ENCODE measurements around the gene PTPN6.
A peak's percentile ranks its signal among the peaks of the same experiment; 100 is the strongest.

Gene PTPN6

GRCh38 chr12:6945613-6946012 is 5.5 kb upstream of the PTPN6 start:
- H2BK5ac ChIP-seq (ENCODE audit: low read depth, low read length, poor library complexity, severe bottlenecking), result no peak overlapping the region
- 92% methylated on average over 11 of the region's 11 CpGs for WGBS

GRCh38 chr12:6946033-6946919 is 4.9 kb upstream of the PTPN6 start:
- peak overlapping the region; percentile 21 to 32 for H3K4ac ChIP-seq (ENCODE audit: low read depth in 1 of 2, low read length in 2 of 2)
- no peak overlapping the region for H3K9ac ChIP-seq (ENCODE audit: low read length)
- H3K14ac ChIP-seq (ENCODE audit: low read length in 2 of 2), result peak overlapping the region in 1 of 2 experiments; percentile 58
- H3K23ac ChIP-seq (ENCODE audit: low read length in 2 of 2), result peak overlapping the region in 1 of 2 experiments; percentile 5
- no peak for DNase-seq
- peak overlapping the region; percentile 14 for H2AK5ac ChIP-seq (ENCODE audit: low read length, severe bottlenecking)
- H3K4me2 ChIP-seq (ENCODE audit: low read length, poor library complexity, severe bottlenecking), result peak overlapping the region; percentile 78
- H3K79me1 ChIP-seq (replicated peaks; ENCODE audit: low read length, poor library complexity, severe bottlenecking), result peaks cover 7% of the 10 kb centered on the region
- H4K91ac ChIP-seq (ENCODE audit: low read length), result peak overlapping the region; percentile 43
- H2BK15ac ChIP-seq (ENCODE audit: low read depth, poor library complexity, severe bottlenecking), result peak overlapping the region; percentile 50
- H3K27ac ChIP-seq (ENCODE audit: low read length, poor library complexity, severe bottlenecking), result peak overlapping the region; percentile 55
- no peak overlapping the region for H2BK12ac ChIP-seq (ENCODE audit: low read length in 2 of 2)
- H3K27me3 ChIP-seq (ENCODE audit: control insufficient read depth in 1 of 2, insufficient read depth in 1 of 2, low read length in 2 of 2), result no peaks in the 10 kb centered on the region
- peak overlapping the region in 1 of 2 experiments; percentile 56 for H3K4me3 ChIP-seq (ENCODE audit: insufficient read depth in 1 of 2, low read depth in 1 of 2, low read length in 2 of 2)
- H3K4me1 ChIP-seq (ENCODE audit: control insufficient read depth, insufficient read depth, low read depth, low read length), result peaks cover 32% of the 10 kb centered on the region
- peaks cover 16 to 20% of the 10 kb centered on the region in 2 experiments for H3K36me3 ChIP-seq (ENCODE audit: control insufficient read depth in 1 of 2, insufficient read depth in 2 of 2, low read depth in 1 of 2, low read length in 2 of 2)
- peak overlapping the region; percentile 85 for H2AFZ ChIP-seq (ENCODE audit: low read depth, low read length)
- no peaks in the 10 kb centered on the region for H3K9me3 ChIP-seq (ENCODE audit: control insufficient read depth, low read length)
- H2BK120ac ChIP-seq (ENCODE audit: low read depth, low read length), result peak overlapping the region; percentile 3
- no peak overlapping the region for H2BK5ac ChIP-seq (ENCODE audit: low read depth, low read length, poor library complexity, severe bottlenecking)
- peak overlapping the region in 1 of 2 experiments; percentile 49 for H3K18ac ChIP-seq (ENCODE audit: low read depth in 1 of 2, low read length in 2 of 2)
- WGBS, result 31% methylated on average over 26 of the region's 32 CpGs
- peak overlapping the region; percentile 73 for H4K8ac ChIP-seq (ENCODE audit: low read length)

More at GRCh38 chr12:6945613-6946012, 5.5 kb upstream of the PTPN6 start:
- H3K27ac ChIP-seq (ENCODE audit: low read length, poor library complexity, severe bottlenecking), result peak overlapping the region; percentile 55
- no peak overlapping the region for H3K14ac ChIP-seq (ENCODE audit: low read length in 2 of 2)
- no peak for DNase-seq
- peaks cover 23 to 27% of the 10 kb centered on the region in 2 experiments for H3K36me3 ChIP-seq (ENCODE audit: control insufficient read depth in 1 of 2, insufficient read depth in 2 of 2, low read depth in 1 of 2, low read length in 2 of 2)
- H2BK12ac ChIP-seq (ENCODE audit: low read length in 2 of 2), result no peak overlapping the region
- peak overlapping the region in 1 of 2 experiments; percentile 21 for H3K4ac ChIP-seq (ENCODE audit: low read depth in 1 of 2, low read length in 2 of 2)
- H3K27me3 ChIP-seq (ENCODE audit: control insufficient read depth in 1 of 2, insufficient read depth in 1 of 2, low read length in 2 of 2), result no peaks in the 10 kb centered on the region
- peak overlapping the region; percentile 43 for H4K91ac ChIP-seq (ENCODE audit: low read length)
- no peak overlapping the region for H3K18ac ChIP-seq (ENCODE audit: low read depth in 1 of 2, low read length in 2 of 2)
- no peak overlapping the region for H2AFZ ChIP-seq (ENCODE audit: low read depth, low read length)
- no peak overlapping the region for H2BK15ac ChIP-seq (ENCODE audit: low read depth, poor library complexity, severe bottlenecking)
- H3K79me1 ChIP-seq (replicated peaks; ENCODE audit: low read length, poor library complexity, severe bottlenecking), result peaks cover 7% of the 10 kb centered on the region
- peak overlapping the region; percentile 78 for H3K4me2 ChIP-seq (ENCODE audit: low read length, poor library complexity, severe bottlenecking)
- peak overlapping the region; percentile 14 for H2AK5ac ChIP-seq (ENCODE audit: low read length, severe bottlenecking)
- peak overlapping the region; percentile 3 for H2BK120ac ChIP-seq (ENCODE audit: low read depth, low read length)
- H4K8ac ChIP-seq (ENCODE audit: low read length), result peak overlapping the region; percentile 70
- no peaks in the 10 kb centered on the region for H3K9me3 ChIP-seq (ENCODE audit: control insufficient read depth, low read length)
- peak overlapping the region; percentile 93 for H3K9ac ChIP-seq (ENCODE audit: low read length)
- peaks cover 33% of the 10 kb centered on the region for H3K4me1 ChIP-seq (ENCODE audit: control insufficient read depth, insufficient read depth, low read depth, low read length)
- no peak overlapping the region for H3K23ac ChIP-seq (ENCODE audit: low read length in 2 of 2)
- H3K4me3 ChIP-seq (ENCODE audit: insufficient read depth in 1 of 2, low read depth in 1 of 2, low read length in 2 of 2), result no peak overlapping the region

- Histone ChIP-seq H3K14ac (ENCODE audit: low read length in 2 of 2) (peak overlapping the region in 1 of 2 experiments; percentile 58), H3K23ac (ENCODE audit: low read length in 2 of 2) (no peak overlapping the region), H2BK15ac (ENCODE audit: low read depth, poor library complexity, severe bottlenecking) (no peak overlapping the region), H3K27ac (ENCODE audit: low read length, poor library complexity, severe bottlenecking) (no peak overlapping the region), H2AK5ac (ENCODE audit: low read length, severe bottlenecking) (no peak overlapping the region), H2BK12ac (ENCODE audit: low read length in 2 of 2) (no peak overlapping the region), H3K4me1 (ENCODE audit: control insufficient read depth, insufficient read depth, low read depth, low read length) (peaks cover 28% of the 10 kb centered on the region), H3K4me2 (ENCODE audit: low read length, poor library complexity, severe bottlenecking) (peak overlapping the region; percentile 78), H4K91ac (ENCODE audit: low read length) (no peak overlapping the region), H3K18ac (ENCODE audit: low read depth in 1 of 2, low read length in 2 of 2) (peak overlapping the region in 1 of 2 experiments; percentile 49), H2BK5ac (ENCODE audit: low read depth, low read length, poor library complexity, severe bottlenecking) (no peak overlapping the region), H3K36me3 (ENCODE audit: control insufficient read depth in 1 of 2, insufficient read depth in 2 of 2, low read depth in 1 of 2, low read length in 2 of 2) (peaks cover 10 to 14% of the 10 kb centered on the region in 2 experiments), H2BK120ac (ENCODE audit: low read depth, low read length) (no peak overlapping the region), H3K4me3 (ENCODE audit: insufficient read depth in 1 of 2, low read depth in 1 of 2, low read length in 2 of 2) (peak overlapping the region in 1 of 2 experiments; percentile 56), H3K9me3 (ENCODE audit: control insufficient read depth, low read length) (no peaks in the 10 kb centered on the region), H2AFZ (ENCODE audit: low read depth, low read length) (no peak overlapping the region), H4K8ac (ENCODE audit: low read length) (no peak overlapping the region), H3K9ac (ENCODE audit: low read length) (no peak overlapping the region), H3K79me1 (replicated peaks; ENCODE audit: low read length, poor library complexity, severe bottlenecking) (peaks cover 5% of the 10 kb centered on the region), H3K27me3 (ENCODE audit: control insufficient read depth in 1 of 2, insufficient read depth in 1 of 2, low read length in 2 of 2) (peaks cover 0 to under 1% of the 10 kb centered on the region in 2 experiments), H3K4ac (ENCODE audit: low read depth in 1 of 2, low read length in 2 of 2) (no peak overlapping the region)
- 76% methylated on average over 8 of the region's 8 CpGs for WGBS
- DNase-seq, result no peak
Measured at GRCh38 chr12:6946920-6947374, 4.2 kb upstream of the PTPN6 start.

- Histone ChIP-seq H2BK12ac (ENCODE audit: low read length in 2 of 2) (no peak overlapping the region), H3K4me1 (ENCODE audit: control insufficient read depth, insufficient read depth, low read depth, low read length) (peaks cover 31% of the 10 kb centered on the region), H3K4me2 (ENCODE audit: low read length, poor library complexity, severe bottlenecking) (no peak overlapping the region), H4K8ac (ENCODE audit: low read length) (no peak overlapping the region), H3K79me1 (replicated peaks; ENCODE audit: low read length, poor library complexity, severe bottlenecking) (peaks cover 5% of the 10 kb centered on the region), H2BK15ac (ENCODE audit: low read depth, poor library complexity, severe bottlenecking) (no peak overlapping the region), H2BK120ac (ENCODE audit: low read depth, low read length) (no peak overlapping the region), H3K4me3 (ENCODE audit: insufficient read depth in 1 of 2, low read depth in 1 of 2, low read length in 2 of 2) (no peak overlapping the region), H3K14ac (ENCODE audit: low read length in 2 of 2) (no peak overlapping the region), H2BK5ac (ENCODE audit: low read depth, low read length, poor library complexity, severe bottlenecking) (no peak overlapping the region), H3K27me3 (ENCODE audit: control insufficient read depth in 1 of 2, insufficient read depth in 1 of 2, low read length in 2 of 2) (peaks cover 0 to 6% of the 10 kb centered on the region in 2 experiments), H2AFZ (ENCODE audit: low read depth, low read length) (no peak overlapping the region), H3K36me3 (ENCODE audit: control insufficient read depth in 1 of 2, insufficient read depth in 2 of 2, low read depth in 1 of 2, low read length in 2 of 2) (peaks cover 10 to 11% of the 10 kb centered on the region in 2 experiments), H3K18ac (ENCODE audit: low read depth in 1 of 2, low read length in 2 of 2) (no peak overlapping the region), H3K9me3 (ENCODE audit: control insufficient read depth, low read length) (no peaks in the 10 kb centered on the region), H3K27ac (ENCODE audit: low read length, poor library complexity, severe bottlenecking) (no peak overlapping the region), H3K4ac (ENCODE audit: low read depth in 1 of 2, low read length in 2 of 2) (no peak overlapping the region), H3K23ac (ENCODE audit: low read length in 2 of 2) (no peak overlapping the region), H4K91ac (ENCODE audit: low read length) (peak overlapping the region; percentile 23), H2AK5ac (ENCODE audit: low read length, severe bottlenecking) (no peak overlapping the region), H3K9ac (ENCODE audit: low read length) (no peak overlapping the region)
- 95% methylated on average over 8 of the region's 8 CpGs for WGBS
- DNase-seq, result no peak
Measured at GRCh38 chr12:6947615-6948014, 3.5 kb upstream of the PTPN6 start.
